UCSD-AML1 (cell line): ENCODE data around the gene CTXN2.

Source experiments
- DNase-seq: peaks from one replicate; lab custom pipeline; 2025; ENCODE audit not compliant: unreplicated experiment; lab: John Stamatoyannopoulos, UW

Gene CTXN2

DNA sequence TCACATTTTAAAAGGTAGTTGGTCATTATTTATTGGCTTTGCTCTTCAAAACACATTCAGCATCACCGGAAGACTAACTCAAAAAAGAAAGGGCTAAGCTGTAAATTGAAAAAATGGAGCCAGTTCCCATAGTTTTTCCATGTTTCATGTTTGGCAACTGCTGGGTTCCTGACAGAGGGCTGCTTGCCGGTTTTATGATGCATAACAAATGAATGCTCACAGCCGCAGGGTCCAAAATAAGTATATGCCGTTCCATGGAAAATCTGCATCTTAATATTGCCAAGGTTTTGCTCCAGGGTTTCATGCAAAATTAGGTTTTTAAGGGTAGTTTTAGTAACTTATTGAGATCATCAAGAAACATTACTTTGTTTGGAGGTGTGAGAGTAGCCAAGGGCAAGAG is 30.4 kb downstream of the CTXN2 start:
- no peak for DNase-seq

DNA sequence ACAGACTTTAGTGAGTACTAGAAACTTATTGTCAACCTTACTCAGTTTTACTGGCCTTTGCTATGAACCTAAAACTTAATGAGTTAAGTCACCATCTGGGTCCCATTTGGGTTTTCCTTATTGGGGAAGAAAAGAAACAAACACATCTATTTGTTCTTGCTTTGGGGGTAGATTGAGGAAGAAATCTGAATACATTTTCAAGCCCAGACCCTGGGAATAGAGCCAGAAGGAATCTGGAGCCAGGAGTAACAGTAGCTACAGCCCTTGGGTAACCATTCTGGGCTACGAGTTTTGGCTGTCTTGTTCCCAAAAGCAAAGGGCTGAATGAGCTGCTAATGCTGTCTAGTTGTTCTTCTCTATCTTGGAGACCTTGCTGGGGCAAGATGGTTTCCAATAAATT is 31.2 kb downstream of the CTXN2 start:
- DNase-seq = no peak

GRCh38 chr15:48225771-48226170 is 34.3 kb downstream of the CTXN2 start:
- no peak for DNase-seq

DNA sequence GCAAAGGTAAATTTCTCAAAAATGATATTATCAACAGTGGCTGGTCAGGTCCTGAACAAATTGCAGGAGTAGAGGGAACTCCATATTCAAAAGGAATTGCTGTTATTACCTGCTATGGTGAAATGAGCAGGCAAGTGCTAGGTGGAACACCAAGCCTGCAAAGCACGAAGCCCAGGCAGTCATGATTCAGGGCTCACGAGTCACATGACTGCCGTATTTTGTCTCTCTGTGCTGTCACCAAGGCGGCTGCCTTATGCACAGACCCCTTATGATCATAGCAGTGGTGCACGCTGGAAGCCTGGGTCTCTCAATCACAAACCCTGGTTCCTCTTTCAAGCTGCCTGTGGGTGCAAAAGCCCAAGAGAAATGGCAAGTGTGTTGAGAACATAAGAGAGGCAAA is 39.0 kb downstream of the CTXN2 start:
- DNase-seq = no peak

- no peak for DNase-seq
Measured at GRCh38 chr15:48233246-48233645, 41.8 kb downstream of the CTXN2 start.

GRCh38 chr15:48239334-48239733 is 47.9 kb downstream of the CTXN2 start:
- DNase-seq = no peak

- no peak for DNase-seq
Measured at GRCh38 chr15:48242015-48242414, 50.5 kb downstream of the CTXN2 start.

DNA sequence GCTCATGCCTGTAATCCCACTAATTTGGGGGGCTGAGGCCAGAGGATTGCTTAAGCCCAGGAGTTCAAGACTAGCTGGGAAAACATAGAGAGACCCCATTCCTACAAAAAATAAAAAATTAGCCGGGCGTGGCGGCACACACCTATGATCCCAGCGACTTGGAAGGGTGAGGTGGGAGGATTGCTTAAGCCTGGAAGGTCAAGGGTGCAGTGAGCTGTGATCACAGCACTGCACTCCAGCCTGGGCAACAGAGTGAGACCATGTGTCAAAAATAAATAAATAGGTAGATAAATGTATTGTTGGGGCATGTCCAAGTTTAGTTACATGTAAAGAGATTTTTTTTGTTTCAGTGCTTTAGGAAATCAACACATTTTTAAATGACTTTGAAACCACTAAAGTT is 51.1 kb downstream of the CTXN2 start:
- no peak for DNase-seq

DNA sequence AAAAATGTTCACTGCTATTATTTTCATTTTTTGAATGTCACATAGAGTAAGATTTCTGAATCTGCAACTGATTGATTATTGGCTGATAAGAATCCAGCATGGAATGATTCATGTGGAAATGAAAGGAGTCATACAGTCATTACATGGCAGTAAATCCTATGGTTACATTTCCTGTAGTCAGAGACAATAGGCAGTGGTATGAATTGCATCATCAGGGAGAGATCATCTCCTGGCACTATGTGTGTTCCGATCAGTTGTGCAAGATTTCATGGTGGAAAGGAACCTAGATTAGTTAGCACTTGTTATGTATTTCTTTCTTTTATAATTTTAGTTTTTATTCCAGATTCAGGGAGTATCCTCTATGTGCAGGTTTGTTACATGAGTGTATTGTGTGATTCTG is 53.5 kb downstream of the CTXN2 start:
- DNase-seq = no peak

GRCh38 chr15:48248414-48248813 is 56.9 kb downstream of the CTXN2 start:
- no peak for DNase-seq

- DNase-seq = peak; percentile 44
Measured at GRCh38 chr15:48250640-48251076, 59.2 kb downstream of the CTXN2 start.

- no peak for DNase-seq
Measured at GRCh38 chr15:48253172-48253571, 61.7 kb downstream of the CTXN2 start.
